ENCODE data around the gene DLEC1. TPM values are rescaled to one million over a fixed set of nuclear protein-coding genes. Genes with fewer than 3 reads are reported as not detected.
A peak's percentile ranks its signal among the peaks of the same experiment; 100 is the strongest.
"Not testable (repeated sequence)": the region's sequence is repeated elsewhere in the genome, so short reads cannot be mapped to it uniquely, and the experiment has no call there.

DLEC1 gene
- total RNA-seq, 2 experiments from 2014 or later = 3.8 to 4.2 TPM

DNA sequence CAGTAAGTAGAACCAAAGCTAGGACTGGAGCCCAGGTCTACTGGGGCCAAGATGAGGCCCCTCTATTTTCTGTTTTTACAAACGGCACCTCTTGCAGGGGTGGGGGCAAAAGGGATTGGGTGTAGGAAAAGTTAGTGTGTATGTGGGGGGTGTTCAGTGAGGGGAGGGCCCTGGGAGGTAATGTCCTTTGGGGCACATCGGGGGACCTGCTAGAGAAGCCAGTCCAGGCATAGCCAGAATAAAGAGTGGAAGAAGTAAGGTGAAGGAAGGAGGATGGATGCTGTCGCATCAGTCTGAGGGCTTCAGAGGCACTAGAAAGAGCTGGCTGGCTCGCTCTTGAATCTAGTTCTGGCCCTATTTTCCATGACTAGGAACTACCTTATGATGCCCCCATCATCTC is 12.2 kb upstream of the DLEC1 start:
- H3K27ac Mint-ChIP-seq = no peak overlapping the region
- DNase-seq = no peak
- POLR2A ChIA-PET = no interaction called here
- H3K4me1 Mint-ChIP-seq = peaks cover 52% of the 10 kb centered on the region
- H3K36me3 Mint-ChIP-seq (ENCODE audit: low read depth) = peaks cover 2% of the 10 kb centered on the region
- H3K27me3 Mint-ChIP-seq = peaks cover 11% of the 10 kb centered on the region
- H3K9me3 Mint-ChIP-seq = no peaks in the 10 kb centered on the region
- H3K4me3 Mint-ChIP-seq = no peak overlapping the region
- CTCF ChIA-PET = no interaction called here

DNA sequence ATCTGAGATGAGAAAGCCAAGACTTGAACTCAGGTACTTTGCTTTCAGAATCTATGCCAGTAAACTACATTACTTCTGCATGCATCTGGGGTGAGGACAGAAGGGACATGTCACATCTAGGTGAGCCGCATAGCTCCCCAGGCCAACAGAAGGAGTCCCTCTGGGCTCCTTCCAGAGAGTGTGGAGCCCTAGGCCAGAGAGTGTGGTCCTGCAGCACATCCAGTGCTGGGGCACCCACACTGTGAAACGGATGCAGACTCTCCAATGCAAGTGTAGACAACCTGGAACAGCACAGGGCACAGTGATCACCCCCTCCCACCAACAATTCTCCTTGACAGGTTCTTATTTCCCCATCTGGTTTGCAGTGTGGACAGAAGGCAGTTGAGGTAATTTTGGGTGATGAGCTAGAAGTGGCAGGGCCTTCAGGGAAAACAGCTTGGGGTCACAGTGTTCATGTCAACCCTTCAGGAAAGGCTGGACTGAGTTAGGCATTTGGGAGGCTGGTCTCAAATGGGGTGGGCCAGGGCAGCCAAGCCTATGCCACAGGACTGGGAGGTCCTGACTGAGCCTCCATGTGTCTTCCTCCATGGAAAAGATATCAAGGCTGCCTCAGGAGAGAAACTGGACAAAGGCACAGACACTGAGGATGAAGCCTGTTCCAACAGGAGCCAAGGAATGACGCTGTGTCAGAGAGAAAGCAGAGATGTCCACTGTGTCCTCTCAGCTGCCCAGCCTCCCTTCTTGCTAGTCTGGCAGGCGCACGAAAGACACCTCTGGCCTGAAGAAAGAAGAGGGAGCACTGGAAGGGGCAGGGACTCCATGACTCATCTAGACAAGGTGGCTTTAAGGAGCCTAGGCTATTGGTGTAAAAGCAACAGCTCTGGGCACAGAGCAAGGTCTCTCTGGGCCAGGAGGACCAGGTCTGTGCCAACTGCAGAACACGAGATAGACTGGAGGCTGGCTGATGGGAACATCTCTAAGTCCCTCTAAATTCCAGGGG is 11.2 kb upstream of the DLEC1 start:
- DNase-seq = no peak
- POLR2A ChIA-PET = no interaction called here
- Mint-ChIP-seq H3K27me3 (peaks cover 11% of the 10 kb centered on the region), H3K4me3 (peak overlapping the region; percentile 35), H3K27ac (no peak overlapping the region), H3K4me1 (peaks cover 57% of the 10 kb centered on the region), H3K36me3 (ENCODE audit: low read depth) (peaks cover 2% of the 10 kb centered on the region), H3K9me3 (no peaks in the 10 kb centered on the region)
- CTCF ChIA-PET = no interaction called here

DNA sequence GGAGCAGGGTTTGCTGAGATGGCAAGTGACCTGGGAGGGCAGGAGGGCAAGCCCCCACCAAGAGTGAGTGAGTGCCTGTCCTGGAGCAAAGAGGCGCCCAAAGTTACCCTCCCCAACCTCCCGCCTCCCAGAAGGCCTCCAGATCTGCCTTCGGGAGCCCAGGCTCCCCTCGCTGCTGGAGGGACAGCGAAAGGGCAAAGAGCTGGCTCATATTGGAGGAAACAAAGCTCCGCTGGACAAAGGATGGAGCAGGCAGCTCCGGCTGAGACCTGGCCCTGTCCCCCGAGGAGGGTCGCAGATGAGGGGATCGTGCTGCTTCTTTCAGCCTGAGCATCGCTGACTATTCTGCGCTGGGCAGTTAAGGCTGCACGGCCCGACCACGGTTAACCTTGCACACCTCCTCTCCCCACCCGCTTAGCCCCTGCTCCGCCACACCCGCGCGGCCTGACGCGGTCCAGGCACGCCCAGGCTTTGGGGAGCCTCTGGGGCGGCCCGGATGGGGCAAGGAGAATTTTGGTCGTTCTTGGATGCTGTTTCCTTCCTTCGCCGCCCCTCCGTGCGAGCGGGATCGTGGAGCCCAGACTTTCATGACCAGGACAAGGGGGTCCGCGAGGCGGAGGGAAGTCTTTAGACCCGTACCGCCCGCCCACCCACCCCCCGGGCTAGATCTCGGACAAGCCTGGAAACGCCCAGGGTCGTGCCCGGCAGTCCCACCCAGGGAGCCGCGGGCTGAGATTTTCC is 10.2 kb upstream of the DLEC1 start:
- Mint-ChIP-seq H3K4me1 (peaks cover 55% of the 10 kb centered on the region), H3K36me3 (ENCODE audit: low read depth) (peaks cover 2% of the 10 kb centered on the region), H3K9me3 (no peaks in the 10 kb centered on the region), H3K27me3 (peaks cover 11% of the 10 kb centered on the region), H3K4me3 (peak overlapping the region; percentile 35), H3K27ac (no peak overlapping the region)
- POLR2A ChIA-PET = interaction anchor here (0.9 to 3.0 kb wide), 2 partner anchors 11 to 136 kb away, joined by 5 to 36 read pairs; partner anchors contain the start of genes DLEC1 and OXSR1
- DNase-seq = no peak
- CTCF ChIA-PET = interaction anchor here (1.5 kb wide), 1 partner anchor 25 kb away, joined by 4 read pairs; no protein-coding TSS in a partner anchor

DNA sequence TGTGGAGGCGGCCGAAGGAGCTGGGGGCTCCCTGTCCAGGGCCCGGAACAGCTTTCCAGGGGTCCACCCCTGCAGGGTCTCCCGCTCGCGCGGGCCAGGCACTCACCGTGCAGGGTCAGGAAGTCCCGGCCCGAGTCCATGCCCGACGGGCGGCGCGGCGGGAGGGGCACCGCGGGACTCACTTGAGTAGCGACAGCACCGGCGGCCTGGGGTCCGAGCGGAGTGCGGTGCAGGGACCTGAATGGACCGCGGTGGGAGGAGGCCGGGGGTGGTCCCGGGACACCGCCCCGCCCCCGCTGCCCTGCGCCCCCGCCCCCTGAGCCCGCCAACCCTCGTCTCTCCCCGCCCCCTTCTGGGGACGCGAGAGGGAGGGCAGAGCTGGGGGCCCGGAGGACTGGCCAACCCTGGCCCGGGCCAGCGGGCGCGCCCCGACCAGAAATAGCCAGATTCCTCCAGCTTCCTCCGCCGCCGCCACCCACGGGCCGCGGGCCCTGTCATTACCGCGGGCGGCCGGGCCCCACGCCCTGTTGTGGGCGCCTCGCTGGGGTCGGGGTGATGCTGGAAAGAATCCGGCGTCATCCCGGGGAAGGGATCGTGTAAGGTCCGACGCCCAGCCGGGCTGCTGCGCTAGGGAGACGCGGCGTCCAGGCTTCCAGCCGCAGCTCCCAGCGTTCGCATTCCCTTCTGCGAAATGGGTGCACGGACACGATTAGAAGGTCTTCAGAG is 9.4 kb upstream of the DLEC1 start, which contains the start of gene PLCD1:
PLCD1 (minus strand) TSS at position 243 of the 726 bp plus-strand sequence; CDS start at position 140, 103 bp downstream.
- H3K27ac Mint-ChIP-seq = no peak within 1 kb of the TSS
- CTCF ChIA-PET = interaction anchor here (1.5 kb wide), 1 partner anchor 26 kb away, joined by 4 read pairs; no protein-coding TSS in a partner anchor
- peaks cover 2% of the 10 kb centered on the region for H3K36me3 Mint-ChIP-seq (ENCODE audit: low read depth)
- peak; percentile 54 for DNase-seq
- POLR2A ChIA-PET = interaction anchor here (0.9 to 3.0 kb wide), 3 partner anchors 10 to 135 kb away, joined by 3 to 36 read pairs (median 5); partner anchors contain the start of genes DLEC1 and OXSR1
- peaks cover 11% of the 10 kb centered on the region for H3K27me3 Mint-ChIP-seq
- peaks cover 53% of the 10 kb centered on the region for H3K4me1 Mint-ChIP-seq
- peak within 1 kb of the TSS; percentile 40 for H3K4me3 Mint-ChIP-seq
- no peaks in the 10 kb centered on the region for H3K9me3 Mint-ChIP-seq

DNA sequence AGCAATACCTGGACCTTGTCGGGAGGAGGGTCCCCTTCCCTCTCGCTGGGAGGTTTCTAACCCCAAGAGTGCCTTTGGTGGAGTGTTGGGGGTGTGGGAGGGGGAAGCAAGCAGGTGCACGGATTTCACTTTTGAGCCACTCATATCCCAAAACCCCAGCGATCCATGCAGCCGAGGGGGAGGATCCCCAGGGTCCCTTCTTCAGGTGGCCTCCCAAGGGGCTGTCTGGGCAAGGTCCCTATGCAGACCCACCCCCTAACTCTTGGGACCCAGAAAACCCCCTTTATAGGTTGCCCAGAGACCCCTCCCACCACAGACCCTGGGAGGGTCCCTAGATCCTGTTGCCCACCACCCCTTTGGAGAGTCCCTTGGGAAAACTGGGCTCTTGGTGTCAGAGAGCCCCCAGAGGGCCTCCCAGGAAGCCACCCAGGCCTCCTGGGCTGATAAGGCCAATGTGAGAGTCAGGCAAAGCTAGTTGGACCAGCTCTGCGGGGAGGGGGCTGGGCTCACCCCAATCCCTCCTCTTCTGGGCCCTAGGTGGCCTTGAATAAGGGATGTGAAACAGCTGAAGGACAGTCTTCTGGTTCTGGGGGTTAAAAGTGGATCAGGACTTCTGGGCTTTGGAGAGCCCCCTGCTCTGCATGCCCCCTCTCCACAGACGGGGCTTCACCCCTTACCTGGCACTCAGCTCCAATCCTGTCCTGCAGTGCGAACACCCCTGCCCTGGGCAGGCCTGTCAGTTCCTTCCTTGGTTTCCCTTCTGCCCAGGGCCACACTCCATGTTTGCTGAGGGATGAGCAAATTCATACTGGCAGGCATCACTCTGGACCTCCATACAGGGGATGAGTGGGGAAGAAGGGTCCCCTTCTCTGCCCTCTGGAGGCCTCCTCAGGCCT is 8.6 kb upstream of the DLEC1 start:
- no peaks in the 10 kb centered on the region for H3K9me3 Mint-ChIP-seq
- H3K27me3 Mint-ChIP-seq = peaks cover 11% of the 10 kb centered on the region
- ChIA-PET POLR2A (interaction anchor here (0.9 to 3.0 kb wide), 4 partner anchors 9 to 135 kb away, joined by 3 to 36 read pairs (median 6); partner anchors contain the start of genes DLEC1 and OXSR1), CTCF (interaction anchor here (1.0 to 1.5 kb wide), 3 partner anchors 9 to 33 kb away, joined by 3 to 6 read pairs (median 4); partner anchors contain the start of gene DLEC1)
- H3K4me3 Mint-ChIP-seq = peak overlapping the region; percentile 40
- no peak for DNase-seq
- peaks cover 49% of the 10 kb centered on the region for H3K4me1 Mint-ChIP-seq
- no peak overlapping the region for H3K27ac Mint-ChIP-seq
- H3K36me3 Mint-ChIP-seq (ENCODE audit: low read depth) = peaks cover 2% of the 10 kb centered on the region

DNA sequence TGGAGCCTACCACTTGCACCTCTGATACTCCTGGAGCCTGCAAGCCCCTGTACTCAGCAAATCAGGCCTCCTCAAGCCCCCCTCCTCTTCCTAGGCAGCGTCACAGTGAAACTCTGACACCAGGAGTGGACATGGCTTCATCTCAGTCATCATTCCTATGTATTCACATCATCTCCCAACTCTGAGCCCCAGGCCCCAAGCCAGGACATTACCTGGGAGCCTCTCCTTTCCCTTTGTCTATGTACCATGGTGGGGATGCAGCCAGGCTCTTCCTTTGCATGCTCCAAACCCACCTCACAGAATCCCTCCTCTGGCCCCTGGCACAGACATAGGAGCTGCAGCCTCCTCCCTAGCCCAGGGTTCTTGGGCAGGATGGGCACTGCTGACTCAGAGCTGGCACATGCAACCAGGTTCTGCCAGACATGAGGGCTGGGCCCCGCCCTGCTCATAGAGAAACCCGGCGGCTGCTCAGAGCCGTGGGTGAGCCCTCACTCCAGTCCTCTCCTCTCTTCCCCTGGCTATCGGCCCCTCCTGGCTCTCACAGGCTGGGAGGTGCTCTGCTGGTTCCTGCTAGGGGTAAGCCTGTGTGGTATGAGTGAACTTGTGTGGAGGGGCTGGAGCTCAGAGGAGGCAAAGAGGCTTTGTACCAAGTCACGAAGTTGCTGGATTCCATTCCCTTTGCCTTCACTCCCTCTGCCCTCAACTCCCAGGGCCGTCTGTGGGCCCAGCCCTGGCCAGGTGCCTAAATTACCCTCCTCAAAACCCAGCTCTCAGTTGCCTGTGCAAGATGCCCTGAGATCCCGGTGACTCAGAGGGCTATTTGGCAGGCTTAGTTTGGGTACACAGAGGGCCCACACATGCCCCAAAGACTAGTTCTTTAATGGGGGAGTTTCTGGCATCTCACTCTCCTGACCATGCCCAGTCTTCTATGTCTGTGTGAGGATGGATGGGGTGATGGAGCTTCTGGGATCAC is 7.7 kb upstream of the DLEC1 start:
- ChIA-PET POLR2A (interaction anchor here (0.9 to 3.0 kb wide), 4 partner anchors 8 to 134 kb away, joined by 3 to 36 read pairs (median 4); partner anchors contain the start of genes ACAA1, DLEC1 and OXSR1), CTCF (interaction anchor here (1.0 to 1.5 kb wide), 2 partner anchors 8 to 34 kb away, joined by 3 to 6 read pairs; partner anchors contain the start of gene DLEC1)
- Mint-ChIP-seq H3K9me3 (no peaks in the 10 kb centered on the region), H3K27me3 (peaks cover 11% of the 10 kb centered on the region), H3K36me3 (ENCODE audit: low read depth) (no peaks in the 10 kb centered on the region), H3K27ac (peak overlapping the region; percentile 61), H3K4me3 (peak overlapping the region; percentile 12), H3K4me1 (peaks cover 43% of the 10 kb centered on the region)
- DNase-seq = peak; percentile 73

DNA sequence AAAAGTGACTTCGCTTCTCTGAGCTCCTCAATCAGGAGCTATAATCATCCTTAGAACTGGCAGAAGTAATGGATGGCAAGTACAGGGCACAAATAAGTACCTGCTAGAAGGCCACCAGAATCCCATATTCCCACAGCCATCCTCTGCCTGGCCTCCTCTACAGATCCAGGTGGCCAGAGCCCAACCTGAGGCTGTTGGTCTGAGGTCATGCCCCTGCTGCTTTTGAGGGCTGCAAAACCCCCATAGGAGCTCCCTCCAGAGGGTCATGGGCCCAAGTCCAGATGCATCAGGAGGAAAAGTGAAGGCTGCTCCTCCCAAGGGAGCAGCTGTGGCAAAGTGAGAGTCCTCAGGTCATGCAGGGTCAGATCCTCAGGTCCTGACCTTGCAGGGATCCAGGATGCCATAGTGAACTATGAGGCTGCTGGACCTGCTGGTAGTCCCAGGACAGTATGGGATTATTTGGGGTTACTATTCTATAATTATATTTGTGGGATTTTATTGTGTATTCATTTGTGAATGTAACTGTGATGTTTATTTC is 6.6 kb upstream of the DLEC1 start:
- ChIA-PET POLR2A (interaction anchor here (0.9 to 1.6 kb wide), 2 partner anchors 104 to 133 kb away, joined by 3 read pairs; partner anchors contain the start of genes ACAA1 and OXSR1), CTCF (no interaction called here)
- H3K9me3 Mint-ChIP-seq = peaks cover 3% of the 10 kb centered on the region
- no peak for DNase-seq
- no peak overlapping the region for H3K4me3 Mint-ChIP-seq
- peaks cover 4% of the 10 kb centered on the region for H3K36me3 Mint-ChIP-seq (ENCODE audit: low read depth)
- H3K4me1 Mint-ChIP-seq = peaks cover 49% of the 10 kb centered on the region
- no peak overlapping the region for H3K27ac Mint-ChIP-seq
- H3K27me3 Mint-ChIP-seq = peaks cover 10% of the 10 kb centered on the region

DNA sequence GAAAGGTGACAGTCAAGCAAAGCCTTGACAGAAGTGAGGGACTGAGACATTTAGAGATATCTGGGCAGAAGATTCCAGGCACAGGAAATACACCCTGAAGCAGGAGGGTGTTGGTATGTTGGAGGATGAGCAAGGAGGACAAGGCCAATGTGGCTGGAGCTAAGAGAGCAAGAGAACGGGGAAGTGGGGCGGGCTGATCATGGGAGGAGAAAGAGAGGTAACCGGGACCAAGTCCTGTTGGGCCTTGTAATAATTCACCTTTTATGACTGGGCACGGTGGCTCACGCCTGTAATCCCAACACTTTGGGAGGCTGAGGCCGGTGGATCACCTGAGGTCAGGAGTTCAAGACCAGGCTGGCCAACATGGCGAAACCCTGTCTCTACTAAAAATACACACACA is 5.4 kb upstream of the DLEC1 start:
- POLR2A ChIA-PET, H3K27ac Mint-ChIP-seq, CTCF ChIA-PET: not testable (repeated sequence)

DNA sequence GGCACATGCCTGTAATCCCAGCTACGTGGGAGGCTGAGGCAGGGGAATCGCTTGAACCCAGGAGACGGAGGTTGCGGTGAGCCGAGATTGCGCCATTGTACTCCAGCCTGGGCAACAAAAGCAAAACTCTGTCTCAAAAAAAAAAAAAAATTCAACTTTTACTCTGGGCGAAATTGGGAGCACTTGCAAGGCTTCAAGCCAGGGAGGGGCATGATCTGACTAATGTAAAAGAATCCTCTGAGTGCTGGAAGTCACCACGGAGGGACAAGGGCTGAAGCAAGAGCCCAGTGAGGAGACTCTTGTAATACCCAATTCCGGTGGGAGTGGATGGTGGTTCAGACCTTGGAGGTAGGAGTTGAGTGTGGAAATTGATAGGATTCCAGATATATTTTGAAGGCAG is 4.7 kb upstream of the DLEC1 start:
- POLR2A ChIA-PET, CTCF ChIA-PET, H3K4me3 Mint-ChIP-seq, H3K27ac Mint-ChIP-seq, H3K27me3 Mint-ChIP-seq, DNase-seq: not testable (repeated sequence)
- Mint-ChIP-seq H3K4me1 (peaks cover 61% of the 10 kb centered on the region), H3K9me3 (peaks cover 11% of the 10 kb centered on the region), H3K36me3 (ENCODE audit: low read depth) (peaks cover 18% of the 10 kb centered on the region)

More for the DNA sequence above, 5.4 kb upstream of the DLEC1 start:
- peaks cover 16% of the 10 kb centered on the region for H3K36me3 Mint-ChIP-seq (ENCODE audit: low read depth)
- peaks cover 11% of the 10 kb centered on the region for H3K9me3 Mint-ChIP-seq
- H3K4me1 Mint-ChIP-seq = peaks cover 56% of the 10 kb centered on the region
- not testable (repeated sequence) for H3K4me3 Mint-ChIP-seq, H3K27me3 Mint-ChIP-seq, DNase-seq

DNA sequence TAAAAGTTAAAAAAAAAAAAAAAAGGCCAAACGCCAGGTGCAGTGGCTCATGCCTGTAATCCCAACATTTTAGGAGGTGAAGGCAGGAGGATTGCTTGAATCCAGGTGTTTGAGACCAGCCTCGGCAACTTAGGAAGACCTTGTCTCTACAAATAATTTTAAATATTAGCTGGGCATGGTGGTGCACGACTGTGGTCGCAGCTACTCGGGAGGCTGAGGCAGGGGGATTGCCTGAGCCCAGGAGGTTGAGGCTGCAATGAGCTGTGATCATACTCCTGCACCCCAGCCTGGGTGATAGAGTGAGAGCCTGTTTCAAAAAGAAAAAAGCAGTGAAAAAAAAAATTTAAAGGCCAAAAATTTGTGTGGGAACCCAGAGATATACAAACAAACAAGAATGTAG is 2.7 kb upstream of the DLEC1 start:
- ChIA-PET POLR2A (no interaction called here), CTCF (interaction anchor here (1.6 kb wide), 1 partner anchor 40 kb away, joined by 5 read pairs; no protein-coding TSS in a partner anchor)
- Mint-ChIP-seq H3K4me1 (peaks cover 58% of the 10 kb centered on the region), H3K27me3 (no peaks in the 10 kb centered on the region), H3K27ac (peak overlapping the region; percentile 33), H3K9me3 (peaks cover 11% of the 10 kb centered on the region), H3K4me3 (no peak overlapping the region), H3K36me3 (ENCODE audit: low read depth) (peaks cover 18% of the 10 kb centered on the region)
- no peak for DNase-seq

Data from activated CD4-positive, alpha-beta memory T cell treated with anti-CD3 and anti-CD28 coated beads, Interleukin-2, amount 10 ng/mL, durations not matched to agents 7 days and 5 days (primary cell).